Large intestine (tissue), 1 donor: ENCODE data around the gene ELFN1. TPM values are rescaled to one million over a fixed set of nuclear protein-coding genes. Genes with fewer than 3 reads are reported as not detected.

Experiments
- polyA plus RNA-seq: library from polyadenylated mRNA; unstranded; fragments of 120-200 nt; gene quantifications from one replicate; pipeline ENCODE4 v1.2.1, GENCODE V29; 2013

ELFN1 gene
- polyA plus RNA-seq, 1 donor: 2.3 TPM

Other genes with a start within 250 kb of the ELFN1 start
- gene MICALL2, start 210.8 kb upstream of the ELFN1 start, polyA plus RNA-seq: 77.8 TPM
- gene INTS1, start 165.9 kb upstream of the ELFN1 start, polyA plus RNA-seq: 50.0 TPM
- 26.2 TPM for gene MAFK, start 139.6 kb upstream of the ELFN1 start, polyA plus RNA-seq
- 58.6 TPM for gene TMEM184A, start 114.1 kb upstream of the ELFN1 start, polyA plus RNA-seq
- gene PSMG3, start 100.2 kb upstream of the ELFN1 start, polyA plus RNA-seq: 31.7 TPM